ENCODE results near the gene MCF2L. TPM values are rescaled to one million over a fixed set of nuclear protein-coding genes. Genes with fewer than 3 reads are reported as not detected.

MCF2L gene
- total RNA-seq, 1 donor from 2014 or later = 40.4 TPM

GRCh38 chr13:113070855-113071254 is 101.8 kb downstream of the MCF2L start:
- Histone ChIP-seq H3K27me3 (no peaks in the 10 kb centered on the region), H3F3A (ENCODE audit: low read depth) (no peaks in the 10 kb centered on the region), H3K4me1 (no peaks in the 10 kb centered on the region), H3K4me2 (no peak overlapping the region), H3K4me3 (no peak overlapping the region), H3K9ac (no peak overlapping the region), H3K36me3 (no peaks in the 10 kb centered on the region), H3K9me3 (ENCODE audit: low read depth) (no peaks in the 10 kb centered on the region), H2AFZ (replicated peaks) (no peak overlapping the region), H4K20me1 (ENCODE audit: low read depth) (peaks cover 3% of the 10 kb centered on the region), H3K27ac (no peak overlapping the region), H3K79me2 (ENCODE audit: low read depth) (no peaks in the 10 kb centered on the region)
- Mint-ChIP-seq H3K4me1 (peaks cover 11% of the 10 kb centered on the region), H3K9me3 (no peaks in the 10 kb centered on the region), H3K4me3 (no peak overlapping the region), H3K36me3 (peaks cover 31% of the 10 kb centered on the region), H3K27me3 (ENCODE audit: insufficient read depth, low read depth) (peaks cover 2% of the 10 kb centered on the region), H3K27ac (no peak overlapping the region)
- no peak for TF ChIP-seq CTCF (IDR thresholded peaks at IDR 0.05)
- no peak for TF ChIP-seq EZH2 (IDR thresholded peaks at IDR 0.05)
- no peak for TF ChIP-seq EZH2phosphoT487 (IDR thresholded peaks at IDR 0.05)
- DNase-seq (ENCODE audit: low spot score) = no peak

GRCh38 chr13:113072376-113072775 is 103.4 kb downstream of the MCF2L start:
- H3K4me2 ChIP-seq = no peak overlapping the region
- no peak for TF ChIP-seq EZH2phosphoT487 (IDR thresholded peaks at IDR 0.05)
- TF ChIP-seq EZH2 (IDR thresholded peaks at IDR 0.05) = no peak
- peaks cover 11% of the 10 kb centered on the region for H3K4me1 Mint-ChIP-seq
- H3K79me2 ChIP-seq (ENCODE audit: low read depth) = no peaks in the 10 kb centered on the region
- H3K27ac ChIP-seq = no peak overlapping the region
- DNase-seq (ENCODE audit: low spot score) = no peak
- H3K9ac ChIP-seq = no peak overlapping the region
- peaks cover 33% of the 10 kb centered on the region for H3K36me3 Mint-ChIP-seq
- H3K27me3 Mint-ChIP-seq (ENCODE audit: insufficient read depth, low read depth) = peaks cover 2% of the 10 kb centered on the region
- H4K20me1 ChIP-seq (ENCODE audit: low read depth) = peaks cover 3% of the 10 kb centered on the region
- H2AFZ ChIP-seq (replicated peaks) = no peak overlapping the region
- H3K9me3 Mint-ChIP-seq = no peaks in the 10 kb centered on the region
- no peaks in the 10 kb centered on the region for H3K4me1 ChIP-seq
- H3K4me3 ChIP-seq = no peak overlapping the region
- no peaks in the 10 kb centered on the region for H3K27me3 ChIP-seq
- H3K36me3 ChIP-seq = no peaks in the 10 kb centered on the region
- no peak overlapping the region for H3K27ac Mint-ChIP-seq
- no peaks in the 10 kb centered on the region for H3F3A ChIP-seq (ENCODE audit: low read depth)
- H3K4me3 Mint-ChIP-seq = no peak overlapping the region
- H3K9me3 ChIP-seq (ENCODE audit: low read depth) = no peaks in the 10 kb centered on the region

- H3K27ac Mint-ChIP-seq = no peak overlapping the region
- peaks cover 11% of the 10 kb centered on the region for H3K4me1 Mint-ChIP-seq
- Histone ChIP-seq H4K20me1 (ENCODE audit: low read depth) (peaks cover 3% of the 10 kb centered on the region), H3F3A (ENCODE audit: low read depth) (no peaks in the 10 kb centered on the region), H3K4me2 (no peak overlapping the region), H3K9me3 (ENCODE audit: low read depth) (no peaks in the 10 kb centered on the region), H3K4me1 (no peaks in the 10 kb centered on the region), H3K27ac (no peak overlapping the region), H3K27me3 (no peaks in the 10 kb centered on the region), H3K4me3 (no peak overlapping the region), H2AFZ (replicated peaks) (no peak overlapping the region), H3K36me3 (no peaks in the 10 kb centered on the region), H3K9ac (no peak overlapping the region), H3K79me2 (ENCODE audit: low read depth) (no peaks in the 10 kb centered on the region)
- DNase-seq (ENCODE audit: low spot score) = no peak
- H3K36me3 Mint-ChIP-seq = peaks cover 38% of the 10 kb centered on the region
- no peak for TF ChIP-seq EZH2 (IDR thresholded peaks at IDR 0.05)
- no peak for TF ChIP-seq CTCF (IDR thresholded peaks at IDR 0.05)
- TF ChIP-seq EZH2phosphoT487 (IDR thresholded peaks at IDR 0.05) = no peak
- H3K9me3 Mint-ChIP-seq = no peaks in the 10 kb centered on the region
- H3K27me3 Mint-ChIP-seq (ENCODE audit: insufficient read depth, low read depth) = peaks cover 2% of the 10 kb centered on the region
- H3K4me3 Mint-ChIP-seq = no peak overlapping the region
Measured at GRCh38 chr13:113073942-113074341, 104.9 kb downstream of the MCF2L start.

- peaks cover 3% of the 10 kb centered on the region for H4K20me1 ChIP-seq (ENCODE audit: low read depth)
- H3K4me1 ChIP-seq = no peaks in the 10 kb centered on the region
- H3K9me3 Mint-ChIP-seq = no peaks in the 10 kb centered on the region
- no peak for DNase-seq (ENCODE audit: low spot score)
- no peak overlapping the region for H3K27ac Mint-ChIP-seq
- H3K9ac ChIP-seq = no peak overlapping the region
- no peak overlapping the region for H3K4me3 ChIP-seq
- no peaks in the 10 kb centered on the region for H3K79me2 ChIP-seq (ENCODE audit: low read depth)
- no peaks in the 10 kb centered on the region for H3K27me3 ChIP-seq
- no peaks in the 10 kb centered on the region for H3K36me3 ChIP-seq
- no peak overlapping the region for H2AFZ ChIP-seq (replicated peaks)
- H3K27me3 Mint-ChIP-seq (ENCODE audit: insufficient read depth, low read depth) = peaks cover 2% of the 10 kb centered on the region
- H3K36me3 Mint-ChIP-seq = peaks cover 38% of the 10 kb centered on the region
- no peak for TF ChIP-seq CTCF (IDR thresholded peaks at IDR 0.05)
- no peak overlapping the region for H3K4me3 Mint-ChIP-seq
- no peaks in the 10 kb centered on the region for H3K9me3 ChIP-seq (ENCODE audit: low read depth)
- H3K4me1 Mint-ChIP-seq = peaks cover 11% of the 10 kb centered on the region
- no peaks in the 10 kb centered on the region for H3F3A ChIP-seq (ENCODE audit: low read depth)
- H3K27ac ChIP-seq = no peak overlapping the region
- no peak overlapping the region for H3K4me2 ChIP-seq
Measured at GRCh38 chr13:113074401-113074800, 105.4 kb downstream of the MCF2L start.
